Esophagus squamous epithelium (tissue), 4 donors: ENCODE results near the gene KANSL1.

ENCODE experiments used
- POLR2A ChIP-seq, 4 donors: fragments of 450-650 bp; IDR thresholded peaks; one replicate each; pipeline ENCODE4 v1.6.1; 2017; ENCODE audit warnings: antibody characterized with exemption in 4 of 4, mild to moderate bottlenecking in 4 of 4, moderate library complexity in 3 of 4
- TF ChIP-seq, protein P1 (sequence below), 6 experiments: fragments of 450-650 bp in 4 of 6; fragments of 200-600 bp in 2 of 6; sonication (generic) in 2 of 6; IDR thresholded peaks; one replicate each; pipeline ENCODE4 v1.5.1; 2016 to 2019; ENCODE audit warnings: antibody characterized with exemption in 6 of 6, mild to moderate bottlenecking in 4 of 6, moderate library complexity in 4 of 6

DNA sequence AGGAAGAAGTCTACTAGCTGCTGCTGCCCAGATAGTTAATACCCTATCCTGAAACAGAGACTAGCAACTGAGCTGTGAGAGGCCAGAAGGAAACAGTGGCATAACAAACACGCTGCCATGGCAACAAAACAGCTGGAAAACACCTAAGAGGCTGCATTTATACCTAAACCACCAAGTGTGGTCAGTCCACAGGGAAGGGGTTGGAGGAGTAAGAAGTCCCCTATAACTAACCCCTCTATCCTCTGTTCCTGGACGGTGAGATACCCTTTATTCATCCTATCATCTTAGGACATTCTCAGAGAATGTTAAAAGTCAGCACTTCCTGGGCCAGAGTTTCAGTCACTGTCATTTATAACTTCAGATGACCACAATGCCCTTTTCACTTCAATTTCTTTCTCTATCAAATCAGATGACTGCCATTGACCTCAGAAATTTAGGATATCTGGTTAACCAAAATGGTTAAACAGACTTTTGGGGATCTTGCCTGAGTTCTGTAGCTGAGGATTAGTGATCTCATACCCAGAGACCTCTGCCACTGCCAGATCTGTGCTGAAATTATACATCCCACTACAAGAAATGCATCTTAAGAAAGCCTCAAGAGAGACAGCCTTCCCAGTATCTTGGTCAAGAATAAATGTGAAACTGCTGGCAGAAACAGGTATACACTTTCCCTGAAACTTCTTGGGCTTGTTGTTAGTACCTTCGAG is 158.0 kb downstream of the KANSL1 start:
- TF ChIP-seq, protein P1, sequence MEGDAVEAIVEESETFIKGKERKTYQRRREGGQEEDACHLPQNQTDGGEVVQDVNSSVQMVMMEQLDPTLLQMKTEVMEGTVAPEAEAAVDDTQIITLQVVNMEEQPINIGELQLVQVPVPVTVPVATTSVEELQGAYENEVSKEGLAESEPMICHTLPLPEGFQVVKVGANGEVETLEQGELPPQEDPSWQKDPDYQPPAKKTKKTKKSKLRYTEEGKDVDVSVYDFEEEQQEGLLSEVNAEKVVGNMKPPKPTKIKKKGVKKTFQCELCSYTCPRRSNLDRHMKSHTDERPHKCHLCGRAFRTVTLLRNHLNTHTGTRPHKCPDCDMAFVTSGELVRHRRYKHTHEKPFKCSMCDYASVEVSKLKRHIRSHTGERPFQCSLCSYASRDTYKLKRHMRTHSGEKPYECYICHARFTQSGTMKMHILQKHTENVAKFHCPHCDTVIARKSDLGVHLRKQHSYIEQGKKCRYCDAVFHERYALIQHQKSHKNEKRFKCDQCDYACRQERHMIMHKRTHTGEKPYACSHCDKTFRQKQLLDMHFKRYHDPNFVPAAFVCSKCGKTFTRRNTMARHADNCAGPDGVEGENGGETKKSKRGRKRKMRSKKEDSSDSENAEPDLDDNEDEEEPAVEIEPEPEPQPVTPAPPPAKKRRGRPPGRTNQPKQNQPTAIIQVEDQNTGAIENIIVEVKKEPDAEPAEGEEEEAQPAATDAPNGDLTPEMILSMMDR (IDR thresholded peaks at IDR 0.05): no peak
- no peak for TF ChIP-seq POLR2A (IDR thresholded peaks at IDR 0.05)
